Measurements from ENCODE around the gene RELL1.

Gene RELL1

GRCh38 chr4:37662251-37662650 lies 23.9 kb downstream of the RELL1 start:
- ChIA-PET POLR2A (no interaction called here), CTCF (no interaction called here)
- no peak for TF ChIP-seq BHLHE40 (IDR thresholded peaks at IDR 0.05; ENCODE audit: borderline replicate concordance)
- no peak for TF ChIP-seq CTBP1 (IDR thresholded peaks at IDR 0.05; ENCODE audit: borderline replicate concordance)
- no peak for TF ChIP-seq FOXA1 (IDR thresholded peaks at IDR 0.05)
- no peak for TF ChIP-seq FOXM1 (IDR thresholded peaks at IDR 0.05; ENCODE audit: borderline replicate concordance)
- TF ChIP-seq PKNOX1 (IDR thresholded peaks at IDR 0.05): no peak
- no peak for TF ChIP-seq ZNF384 (IDR thresholded peaks at IDR 0.05)
- TF ChIP-seq ARNT (IDR thresholded peaks at IDR 0.05): no peak
- no peak for TF ChIP-seq TARDBP (IDR thresholded peaks at IDR 0.05)
- no peak for TF ChIP-seq HDGF (IDR thresholded peaks at IDR 0.05; ENCODE audit: borderline replicate concordance)
- no peak for DNase-seq (ENCODE audit: extremely low spot score)

GRCh38 chr4:37661772-37662171 lies 24.4 kb downstream of the RELL1 start:
- no peak for TF ChIP-seq HDGF (IDR thresholded peaks at IDR 0.05; ENCODE audit: borderline replicate concordance)
- no peak for TF ChIP-seq ELF4 (IDR thresholded peaks at IDR 0.05)
- no peak for TF ChIP-seq TARDBP (IDR thresholded peaks at IDR 0.05)
- TF ChIP-seq ZNF384 (IDR thresholded peaks at IDR 0.05): no peak
- TF ChIP-seq ARNT (IDR thresholded peaks at IDR 0.05): no peak
- no peak for TF ChIP-seq FOXA1 (IDR thresholded peaks at IDR 0.05)
- no peak for TF ChIP-seq CTBP1 (IDR thresholded peaks at IDR 0.05; ENCODE audit: borderline replicate concordance)
- no peak for TF ChIP-seq L3MBTL2 (conservative IDR thresholded peaks at IDR 0.05)
- no peak for TF ChIP-seq FOXM1 (IDR thresholded peaks at IDR 0.05; ENCODE audit: borderline replicate concordance)

GRCh38 chr4:37659696-37660095 lies 26.5 kb downstream of the RELL1 start:
- CTCF ChIA-PET: interaction anchor here (1.1 kb wide), 1 partner anchor 8 kb away, joined by 3 read pairs; no protein-coding TSS in a partner anchor
- POLR2A ChIA-PET: no interaction called here
- DNase-seq (ENCODE audit: extremely low spot score): no peak
- TF ChIP-seq PKNOX1 (IDR thresholded peaks at IDR 0.05) (no peak), BHLHE40 (IDR thresholded peaks at IDR 0.05; ENCODE audit: borderline replicate concordance) (no peak), L3MBTL2 (conservative IDR thresholded peaks at IDR 0.05) (no peak)

More at GRCh38 chr4:37661772-37662171, 24.4 kb downstream of the RELL1 start:
- ChIA-PET CTCF (no interaction called here), POLR2A (no interaction called here)
- DNase-seq (ENCODE audit: extremely low spot score): no peak

- POLR2A ChIA-PET: no interaction called here
- no peak for TF ChIP-seq BHLHE40 (IDR thresholded peaks at IDR 0.05; ENCODE audit: borderline replicate concordance)
- CTCF ChIA-PET: no interaction called here
- DNase-seq (ENCODE audit: extremely low spot score): no peak
Observed at GRCh38 chr4:37656649-37657048, 29.5 kb downstream of the RELL1 start.

GRCh38 chr4:37653601-37654000 lies 32.6 kb downstream of the RELL1 start:
- ChIA-PET POLR2A (no interaction called here), CTCF (no interaction called here)
- DNase-seq (ENCODE audit: extremely low spot score): no peak
- TF ChIP-seq FOXK2 (IDR thresholded peaks at IDR 0.05): no peak
- no peak for TF ChIP-seq FOXM1 (IDR thresholded peaks at IDR 0.05; ENCODE audit: borderline replicate concordance)
- TF ChIP-seq SP1 (IDR thresholded peaks at IDR 0.05): no peak
- no peak for TF ChIP-seq BHLHE40 (IDR thresholded peaks at IDR 0.05; ENCODE audit: borderline replicate concordance)
- no peak for TF ChIP-seq L3MBTL2 (conservative IDR thresholded peaks at IDR 0.05)
- TF ChIP-seq LEF1 (IDR thresholded peaks at IDR 0.05; ENCODE audit: borderline replicate concordance): no peak
- no peak for TF ChIP-seq ZNF384 (IDR thresholded peaks at IDR 0.05)
- no peak for TF ChIP-seq TARDBP (IDR thresholded peaks at IDR 0.05)
- TF ChIP-seq ELF4 (IDR thresholded peaks at IDR 0.05): no peak
- TF ChIP-seq FOXA1 (IDR thresholded peaks at IDR 0.05): no peak
- TF ChIP-seq PKNOX1 (IDR thresholded peaks at IDR 0.05): no peak
- no peak for TF ChIP-seq NFRKB (IDR thresholded peaks at IDR 0.05)
- TF ChIP-seq ARNT (IDR thresholded peaks at IDR 0.05): no peak
- TF ChIP-seq HDGF (IDR thresholded peaks at IDR 0.05; ENCODE audit: borderline replicate concordance): no peak
- TF ChIP-seq CTBP1 (IDR thresholded peaks at IDR 0.05; ENCODE audit: borderline replicate concordance): no peak
- no peak for TF ChIP-seq SUZ12 (IDR thresholded peaks at IDR 0.05)

GRCh38 chr4:37652747-37653527 lies 33.2 kb downstream of the RELL1 start:
- ChIA-PET POLR2A (no interaction called here), CTCF (no interaction called here)
- TF ChIP-seq ELF4 (IDR thresholded peaks at IDR 0.05): no peak
- no peak for TF ChIP-seq HDGF (IDR thresholded peaks at IDR 0.05; ENCODE audit: borderline replicate concordance)
- no peak for TF ChIP-seq FOXM1 (IDR thresholded peaks at IDR 0.05; ENCODE audit: borderline replicate concordance)
- TF ChIP-seq CTBP1 (IDR thresholded peaks at IDR 0.05; ENCODE audit: borderline replicate concordance): no peak
- TF ChIP-seq SP1 (IDR thresholded peaks at IDR 0.05): no peak
- no peak for TF ChIP-seq LEF1 (IDR thresholded peaks at IDR 0.05; ENCODE audit: borderline replicate concordance)
- no peak for TF ChIP-seq PKNOX1 (IDR thresholded peaks at IDR 0.05)
- TF ChIP-seq BHLHE40 (IDR thresholded peaks at IDR 0.05; ENCODE audit: borderline replicate concordance): no peak
- TF ChIP-seq NFRKB (IDR thresholded peaks at IDR 0.05): no peak
- no peak for TF ChIP-seq L3MBTL2 (conservative IDR thresholded peaks at IDR 0.05)
- no peak for TF ChIP-seq ARNT (IDR thresholded peaks at IDR 0.05)
- TF ChIP-seq SUZ12 (IDR thresholded peaks at IDR 0.05): no peak
- no peak for TF ChIP-seq ZNF384 (IDR thresholded peaks at IDR 0.05)
- DNase-seq (ENCODE audit: extremely low spot score): no peak
